ENCODE results near the gene LIME1.
A peak's percentile ranks its signal among the peaks of the same experiment; 100 is the strongest.

DNA sequence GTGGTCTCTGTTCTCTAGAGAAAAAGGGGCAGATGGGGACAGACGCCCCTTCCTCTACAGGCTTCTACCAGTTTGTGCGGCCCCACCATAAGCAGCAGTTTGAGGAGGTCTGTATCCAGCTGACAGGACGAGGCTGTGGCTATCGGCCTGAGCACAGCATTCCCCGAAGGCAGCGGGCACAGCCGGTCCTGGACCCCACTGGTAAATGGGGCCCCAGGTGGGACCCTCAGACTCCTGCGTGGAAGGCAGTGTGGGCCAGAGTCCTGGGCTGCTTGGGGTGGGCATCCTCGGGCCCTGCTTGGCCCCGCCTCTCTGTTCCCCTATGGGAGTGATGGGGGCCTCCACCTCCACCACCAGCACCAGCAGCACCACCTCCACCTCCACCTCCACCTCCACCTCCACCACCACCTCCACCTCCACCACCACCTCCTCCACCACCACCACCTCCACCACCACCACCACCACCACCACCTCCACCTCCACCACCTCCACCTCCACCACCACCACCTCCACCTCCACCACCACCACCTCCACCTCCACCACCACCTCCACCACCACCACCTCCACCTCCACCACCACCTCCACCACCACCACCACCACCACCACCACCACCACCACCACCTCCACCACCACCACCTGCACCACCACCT, 43.3 kb upstream of the LIME1 start:
- TF ChIP-seq KAT2B (IDR thresholded peaks at IDR 0.05; ENCODE audit: low read depth, low read length) (no peak), POLR2A (conservative IDR thresholded peaks at IDR 0.05) (0 out of 2 replicates have a peak, but pooled peaks have one; percentile 2)
- TF ChIP-seq, protein P1, sequence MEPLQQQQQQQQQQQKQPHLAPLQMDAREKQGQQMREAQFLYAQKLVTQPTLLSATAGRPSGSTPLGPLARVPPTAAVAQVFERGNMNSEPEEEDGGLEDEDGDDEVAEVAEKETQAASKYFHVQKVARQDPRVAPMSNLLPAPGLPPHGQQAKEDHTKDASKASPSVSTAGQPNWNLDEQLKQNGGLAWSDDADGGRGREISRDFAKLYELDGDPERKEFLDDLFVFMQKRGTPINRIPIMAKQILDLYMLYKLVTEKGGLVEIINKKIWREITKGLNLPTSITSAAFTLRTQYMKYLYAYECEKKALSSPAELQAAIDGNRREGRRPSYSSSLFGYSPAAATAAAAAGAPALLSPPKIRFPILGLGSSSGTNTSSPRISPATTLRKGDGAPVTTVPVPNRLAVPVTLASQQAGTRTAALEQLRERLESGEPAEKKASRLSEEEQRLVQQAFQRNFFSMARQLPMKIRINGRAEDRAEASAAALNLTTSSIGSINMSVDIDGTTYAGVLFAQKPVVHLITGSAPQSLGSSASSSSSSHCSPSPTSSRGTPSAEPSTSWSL (CRISPR knock-in tag; IDR thresholded peaks at IDR 0.05; ENCODE audit: borderline replicate concordance), result no peak
